HG02759 (cell line): ENCODE data around the gene RAB15.

ENCODE experiments used
- ATAC-seq: cut with Tn5 transposase; IDR thresholded peaks from one replicate; pipeline ENCODE4 v1.9.1; 2021; ENCODE audit warnings: mild to moderate bottlenecking, moderate library complexity; ENCODE audit not compliant: unreplicated experiment

RAB15 gene

DNA sequence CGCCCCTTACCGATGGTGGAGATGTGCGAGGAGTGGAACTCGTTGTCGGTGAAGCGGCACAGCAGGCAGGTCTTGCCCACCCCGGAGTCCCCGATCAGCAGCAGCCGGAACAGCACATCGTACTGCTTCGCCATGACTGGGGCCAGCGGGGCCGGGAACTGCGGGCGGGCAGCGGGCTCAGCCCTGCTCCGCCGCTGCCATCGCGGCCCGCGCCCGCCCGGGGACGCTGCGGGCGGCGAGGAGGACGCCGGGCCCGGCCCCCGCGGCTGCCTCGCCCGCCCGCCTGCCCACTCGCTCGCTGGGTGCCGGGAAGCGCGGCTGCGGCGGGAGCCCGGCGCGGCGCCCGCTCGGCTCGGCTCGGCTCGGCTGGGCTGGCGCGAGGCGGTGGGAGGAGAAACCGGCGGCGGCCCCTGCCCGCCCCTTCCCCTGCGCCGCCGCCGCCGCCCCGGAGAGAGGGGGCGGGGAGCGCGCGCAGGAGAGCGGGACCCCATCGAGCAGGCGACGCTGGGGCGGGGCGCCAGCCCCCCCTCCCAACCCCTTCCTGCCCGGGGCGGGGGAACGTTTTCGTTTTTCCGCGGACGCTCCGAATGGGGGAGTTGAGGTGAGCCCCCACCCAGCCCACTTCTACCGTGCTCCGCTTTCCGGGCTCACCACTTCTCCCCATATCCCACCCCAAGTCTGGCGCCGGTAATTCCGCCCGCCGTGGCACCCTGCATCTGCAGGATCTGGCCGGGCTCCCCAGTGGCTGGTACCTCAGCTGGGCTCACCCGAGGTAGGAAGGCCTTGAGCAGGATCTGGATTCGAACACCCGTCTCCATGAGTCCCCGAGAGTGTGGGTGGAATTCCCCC, at the start of gene RAB15:
TSS of gene RAB15 (minus strand) at position 394 of the 849 bp plus-strand sequence. CDS start at position 134, 260 bp downstream.
- ATAC-seq: peak; percentile 68

DNA sequence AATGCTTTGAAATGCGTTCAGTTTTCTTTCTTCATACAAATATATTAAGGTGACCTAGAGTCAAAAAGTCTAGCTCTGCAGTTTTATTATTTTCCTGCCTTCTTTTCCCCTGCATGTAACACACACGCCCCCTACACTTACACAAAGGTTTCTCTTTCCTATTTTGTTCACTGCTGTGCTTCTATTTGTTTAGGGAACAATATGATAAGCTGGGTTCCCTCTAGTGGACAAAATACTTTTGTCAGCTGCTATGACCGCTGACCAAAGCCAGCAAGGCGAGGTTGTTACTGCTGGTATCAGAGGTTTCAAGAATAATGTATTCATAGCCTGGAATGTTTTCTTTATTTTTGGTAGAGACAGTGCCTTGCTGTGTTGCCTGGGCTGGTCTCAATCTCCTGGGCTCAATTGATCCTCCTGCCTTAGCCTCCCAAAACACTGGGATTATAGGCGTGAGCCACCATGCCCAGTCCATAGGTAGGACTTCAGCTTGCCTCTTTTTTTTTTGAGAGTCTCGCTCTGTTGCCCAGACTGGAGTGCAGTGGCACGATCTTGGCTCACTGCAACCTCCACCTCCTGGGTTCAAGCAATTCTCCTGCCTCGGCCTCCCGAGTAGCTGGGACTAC, 47.9 kb upstream of the RAB15 start:
- ATAC-seq: peak; percentile 53

DNA sequence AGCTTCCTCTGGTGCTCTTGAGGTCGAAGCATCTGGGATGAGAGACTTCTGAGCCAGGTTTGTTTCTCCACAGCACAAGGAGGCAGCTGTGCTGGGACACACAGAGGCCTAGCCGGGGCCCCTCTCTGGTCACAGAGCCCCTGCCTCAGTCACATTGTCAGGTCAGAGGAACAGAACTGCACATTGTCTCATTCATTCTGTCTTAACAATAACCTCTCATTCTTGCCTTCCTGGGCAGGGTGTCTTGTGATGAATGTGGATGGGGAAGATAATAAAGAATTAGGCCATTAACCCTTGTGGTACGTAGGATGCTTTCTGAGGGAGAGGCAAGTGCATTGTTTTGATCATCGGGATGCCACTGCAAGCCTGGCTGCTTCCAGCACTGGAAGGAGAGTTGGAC, 44.3 kb upstream of the RAB15 start:
- no peak for ATAC-seq

GRCh38 chr14:65015391-65015790, 43.3 kb upstream of the RAB15 start:
- no peak for ATAC-seq

DNA sequence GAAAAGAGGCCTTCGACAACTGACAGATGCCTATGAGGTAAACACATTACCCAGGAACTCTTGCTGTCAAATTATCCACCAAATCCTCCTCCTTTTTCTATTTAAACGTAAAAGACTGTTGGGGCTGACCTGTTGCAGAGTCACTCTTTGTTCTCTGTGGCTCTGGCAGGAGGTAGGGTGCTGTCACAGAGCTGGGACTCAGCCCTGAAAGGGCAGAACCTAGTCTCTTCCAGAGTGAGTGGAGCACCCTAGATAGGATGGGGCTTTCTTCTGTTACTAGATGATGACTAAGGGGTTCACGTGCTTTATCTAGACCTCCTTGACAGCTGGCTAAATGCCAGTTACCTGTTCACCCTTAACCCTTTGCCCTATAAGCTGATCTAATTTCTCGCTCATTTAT, 40.2 kb upstream of the RAB15 start:
- ATAC-seq: no peak

- ATAC-seq: no peak
Observed at GRCh38 chr14:65011538-65011937, 39.4 kb upstream of the RAB15 start.

GRCh38 chr14:65010211-65010931, 38.2 kb upstream of the RAB15 start:
- ATAC-seq: no peak

DNA sequence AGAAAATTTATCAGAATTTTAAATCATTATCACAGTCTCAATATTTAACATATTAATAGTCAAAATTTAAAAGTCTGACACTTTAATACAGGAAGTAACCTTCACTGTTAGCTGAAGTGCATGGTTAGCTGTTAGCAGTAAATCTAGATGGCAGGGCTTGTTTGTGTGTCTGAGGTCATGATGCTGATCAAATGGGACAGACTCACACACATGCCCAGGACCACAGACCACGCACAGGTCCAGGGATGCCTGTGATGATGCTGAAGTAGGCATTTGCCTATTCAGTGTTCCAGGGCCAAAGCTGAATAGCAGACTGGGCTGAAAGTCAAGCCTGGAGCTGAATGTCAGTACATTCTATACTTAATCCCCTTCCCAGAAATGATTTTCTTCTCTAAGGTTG, 35.1 kb upstream of the RAB15 start:
- ATAC-seq: no peak

DNA sequence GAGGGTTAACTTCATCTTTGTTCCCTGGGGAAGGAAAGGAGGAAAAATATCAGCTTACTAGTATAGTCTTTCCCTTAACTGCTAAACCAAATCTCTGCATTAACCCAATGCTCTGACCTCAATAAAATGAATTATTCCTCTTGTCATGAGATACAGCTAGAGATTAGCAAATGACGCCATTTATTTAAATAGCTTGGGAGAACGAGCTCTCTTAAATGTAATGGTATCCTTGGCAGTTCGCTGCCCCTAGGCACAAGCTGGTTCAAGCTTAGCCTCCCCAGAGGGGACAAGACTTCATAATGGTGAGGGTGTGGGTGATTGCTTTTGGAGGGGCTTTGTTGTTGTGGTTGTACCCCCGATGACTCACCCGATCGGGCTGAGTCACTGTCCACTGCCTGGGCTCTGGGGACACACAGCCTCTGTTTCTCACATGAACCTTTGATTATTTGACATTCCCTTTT, 34.2 kb upstream of the RAB15 start:
- no peak for ATAC-seq

GRCh38 chr14:65003394-65003793, 31.3 kb upstream of the RAB15 start:
- peak; percentile 81 for ATAC-seq

DNA sequence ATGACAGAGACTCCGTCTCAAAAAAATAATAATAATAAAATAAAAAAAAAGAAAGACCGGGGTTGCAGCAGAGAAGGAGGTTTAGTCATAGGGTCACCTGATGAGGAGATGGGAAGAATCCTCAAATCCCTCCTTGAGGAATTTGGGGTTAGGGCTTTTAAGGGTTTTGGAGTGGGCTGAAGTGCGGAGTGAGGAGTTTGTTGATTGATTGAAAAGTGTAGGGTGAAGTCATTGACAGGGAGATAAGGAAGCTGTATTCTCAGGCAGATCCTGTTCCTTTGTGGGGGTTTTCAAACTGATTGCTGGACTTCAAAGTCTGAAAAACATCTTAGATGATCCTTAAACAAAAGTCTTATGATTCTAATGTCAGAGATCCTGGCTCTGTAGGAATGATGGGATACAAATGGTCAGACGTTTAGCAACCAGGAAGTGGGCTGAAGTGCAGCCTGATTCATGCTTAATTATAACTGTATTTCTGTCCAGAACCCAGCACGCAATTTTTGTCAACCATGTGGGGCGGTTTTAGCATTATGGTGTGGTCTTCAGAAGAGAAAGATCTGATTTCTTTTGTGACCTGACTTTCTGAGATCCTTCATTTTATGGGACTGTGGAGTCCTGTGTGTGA, 30.6 kb upstream of the RAB15 start:
- no peak for ATAC-seq

DNA sequence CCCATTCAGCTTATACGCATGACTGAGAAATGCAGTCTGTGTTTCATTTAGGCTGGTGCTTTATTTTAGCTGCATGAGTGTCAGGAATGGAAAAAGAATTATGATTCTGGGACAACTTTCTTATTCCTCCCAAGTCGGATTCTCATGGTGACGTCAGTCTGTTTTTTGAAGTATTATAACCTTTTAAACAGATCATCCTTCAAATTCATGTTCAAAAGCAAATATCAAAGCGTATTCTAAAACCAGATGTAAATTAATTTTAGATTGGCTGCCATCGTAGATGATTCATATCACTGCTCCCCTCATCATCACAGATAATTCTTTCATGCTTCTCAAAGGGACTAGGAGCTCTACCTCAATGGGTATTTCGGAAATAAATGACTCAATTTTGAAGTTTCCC, 29.6 kb upstream of the RAB15 start:
- no peak for ATAC-seq

DNA sequence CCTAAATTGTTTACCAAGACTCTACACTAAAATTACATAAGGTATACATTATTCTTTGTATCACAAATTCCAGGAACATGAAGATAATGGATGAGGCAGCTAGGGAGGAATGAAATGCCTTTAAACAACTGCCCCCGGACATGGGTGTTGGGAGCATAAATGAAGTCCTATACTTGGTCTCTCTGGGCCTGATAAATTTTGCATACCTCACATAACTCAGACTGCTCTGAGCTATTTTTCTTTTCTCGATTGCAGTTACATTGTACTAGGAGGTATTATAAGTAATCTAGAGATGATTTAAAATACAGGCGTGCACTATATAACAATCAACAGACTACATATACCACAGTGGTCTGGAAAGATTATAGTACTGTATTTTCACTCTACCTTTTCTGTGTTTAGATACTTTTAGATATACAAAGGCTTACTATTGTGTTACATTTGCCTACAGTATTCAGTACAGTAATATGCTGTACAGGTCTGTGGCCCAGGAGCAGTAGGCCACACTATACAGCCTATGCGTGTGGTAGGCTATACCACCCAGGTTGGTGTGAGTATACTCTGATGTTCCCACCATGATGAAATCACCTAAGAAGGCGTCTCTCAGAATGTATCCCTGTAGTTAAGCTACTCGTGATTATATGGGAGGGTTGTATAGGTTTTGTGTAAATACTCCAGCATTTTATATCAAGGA, 28.9 kb upstream of the RAB15 start:
- ATAC-seq: no peak

DNA sequence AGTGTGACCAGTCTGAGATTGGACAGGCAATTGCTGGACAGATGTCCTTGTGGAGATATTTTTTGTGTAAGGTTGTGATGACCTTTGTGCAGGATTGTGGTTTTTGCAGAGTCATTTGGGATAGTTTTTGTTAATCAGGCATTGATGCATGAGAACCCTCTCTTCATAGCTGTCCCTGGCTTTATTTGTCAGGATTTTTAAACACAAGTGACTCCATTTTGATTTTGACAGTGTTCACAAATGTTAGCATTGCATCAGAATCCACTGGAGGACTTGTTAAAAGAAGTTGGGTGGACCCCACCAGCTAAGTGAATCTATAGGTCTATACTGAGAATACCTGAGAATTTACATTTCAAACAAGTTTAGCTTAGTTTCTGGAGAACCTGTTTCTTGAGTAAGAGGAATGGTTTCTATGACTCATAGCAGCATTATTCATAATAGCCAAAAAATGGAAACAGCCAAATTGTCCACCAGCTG, 26.4 kb upstream of the RAB15 start:
- ATAC-seq: no peak

DNA sequence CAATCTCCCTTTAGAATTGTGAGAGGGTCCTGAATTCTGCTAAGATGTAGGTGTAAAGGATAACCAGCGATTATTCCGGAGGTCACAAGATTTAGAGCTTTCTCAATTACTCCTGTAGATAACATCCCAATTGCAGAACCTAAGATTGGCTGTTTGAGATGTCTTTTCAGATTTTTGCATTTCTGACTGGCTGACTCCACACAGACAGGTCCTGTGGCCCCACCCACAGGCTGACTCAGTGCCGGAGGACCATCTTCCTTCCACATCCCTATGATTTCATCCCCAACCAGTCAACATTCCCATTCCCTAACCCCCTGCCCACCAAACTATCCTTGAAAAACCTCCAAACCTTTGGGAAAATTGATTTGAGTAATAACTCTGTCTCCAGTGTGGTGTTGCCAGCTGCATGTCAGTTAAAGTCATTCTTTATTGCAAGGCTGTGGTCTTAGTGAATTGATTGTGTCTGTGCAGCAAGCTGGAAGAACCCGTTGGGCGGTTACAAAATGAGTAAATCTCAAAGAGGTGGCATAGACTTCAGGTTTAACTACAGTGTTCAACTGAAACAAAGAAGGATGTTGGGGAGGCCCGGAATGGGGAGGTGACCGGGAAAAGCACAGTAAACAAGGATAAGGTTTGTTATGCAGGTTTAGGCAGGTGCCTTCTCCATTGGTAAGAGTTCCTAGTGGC, 25.1 kb upstream of the RAB15 start:
- ATAC-seq: no peak

- no peak for ATAC-seq
Observed at GRCh38 chr14:64995291-64995690, 23.2 kb upstream of the RAB15 start.

DNA sequence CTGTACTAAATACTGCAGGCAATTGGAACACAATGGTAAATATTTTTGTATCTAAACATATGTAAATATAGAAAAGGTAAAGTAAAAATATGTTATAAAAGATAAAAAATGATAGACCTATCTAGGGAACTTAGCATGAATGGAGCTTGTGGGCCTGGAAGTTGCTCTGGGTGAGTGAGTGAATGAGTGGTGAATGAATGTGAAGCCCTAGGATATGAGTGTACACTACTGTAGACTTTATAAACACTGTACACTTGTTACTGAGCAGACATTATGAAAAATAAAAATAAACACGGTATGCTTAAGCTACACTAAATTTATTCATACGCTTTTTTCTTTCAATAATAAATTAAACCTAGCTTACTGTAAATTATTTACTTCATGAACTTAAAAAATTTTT, 22.4 kb upstream of the RAB15 start:
- ATAC-seq: no peak

DNA sequence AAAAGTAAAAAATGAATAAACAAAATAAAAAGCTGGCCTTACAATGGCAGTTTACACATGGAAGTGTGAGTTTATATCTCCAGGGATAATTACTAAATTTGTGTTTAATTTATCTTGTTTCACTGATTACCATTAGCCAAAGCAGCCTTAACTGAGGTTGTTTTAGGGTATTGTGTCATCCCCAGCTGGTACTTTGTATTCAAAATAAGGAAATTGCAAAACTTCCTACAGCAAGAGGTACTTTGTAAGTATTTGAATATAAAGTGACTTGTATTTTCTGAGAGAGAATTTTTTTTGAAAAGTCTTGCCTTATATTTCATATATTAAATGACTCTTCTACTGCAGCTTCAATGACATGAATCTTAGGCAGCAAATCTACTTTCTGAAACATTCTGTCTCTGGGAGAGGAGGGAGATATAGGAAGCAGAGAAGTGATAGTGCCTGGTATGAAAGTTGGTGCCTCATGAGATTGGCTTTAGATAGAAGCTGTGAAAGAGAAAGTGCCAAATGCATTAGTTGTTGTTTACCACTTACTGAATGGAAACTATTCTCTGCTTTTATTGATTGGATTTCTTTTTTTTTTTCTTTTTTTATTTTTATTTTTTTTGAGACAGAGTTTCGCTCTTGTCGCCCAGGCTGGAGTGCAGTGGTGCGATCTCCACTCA, 21.3 kb upstream of the RAB15 start:
- no peak for ATAC-seq

DNA sequence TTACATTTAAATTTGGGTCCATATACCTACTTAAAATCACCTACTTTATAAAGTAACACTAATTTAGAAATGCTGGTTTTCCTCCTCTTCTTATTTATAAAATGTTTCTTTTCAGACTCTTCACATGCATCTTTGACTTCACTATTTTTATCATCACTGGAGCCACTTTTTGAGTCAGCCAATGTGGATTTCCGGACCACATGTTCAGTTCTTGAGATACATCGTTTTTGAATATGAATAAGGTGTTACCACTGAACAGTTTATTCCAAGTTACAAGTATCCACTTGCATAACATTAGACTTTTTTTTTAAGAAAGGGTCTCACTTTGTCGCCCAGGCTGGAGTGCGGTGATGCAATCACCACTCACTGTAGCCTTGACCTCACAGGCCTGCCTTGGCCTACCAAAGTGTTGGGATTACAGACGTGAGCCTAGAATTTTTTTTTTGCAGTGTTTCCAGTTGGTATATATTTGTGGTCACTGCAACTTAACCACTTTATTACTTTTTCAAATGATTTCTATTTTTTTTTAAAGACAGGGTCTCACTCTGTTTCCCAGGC, 20.3 kb upstream of the RAB15 start:
- no peak for ATAC-seq
